ENCODE results near the gene CALHM5. TPM values are rescaled to one million over a fixed set of nuclear protein-coding genes. Genes with fewer than 3 reads are reported as not detected.
A peak's percentile ranks its signal among the peaks of the same experiment; 100 is the strongest.

The CALHM5 gene
- total and polyA plus RNA-seq, 9 of the 15 experiments (the other 6 are each of a cell fraction or from before 2014, with no cell fraction given): under 0.01 to 0.05 (median 0.02) TPM; not detected in 2

GRCh38 chr6:116562019-116562403 lies 50.6 kb downstream of the CALHM5 start (continued):
- TF ChIP-seq ELK3 (CRISPR knock-in tag; IDR thresholded peaks at IDR 0.05): no peak
- no peak for TF ChIP-seq ZNF232 (CRISPR knock-in tag; IDR thresholded peaks at IDR 0.05)
- no peak for TF ChIP-seq SMARCC2 (IDR thresholded peaks at IDR 0.05; ENCODE audit: low read depth)
- no peak for TF ChIP-seq ESRRB (CRISPR knock-in tag; IDR thresholded peaks at IDR 0.05; ENCODE audit: borderline replicate concordance)
- no peak for TF ChIP-seq GMEB1 (CRISPR knock-in tag; IDR thresholded peaks at IDR 0.05)
- no peak for TF ChIP-seq SOX6 (IDR thresholded peaks at IDR 0.05)
- no peak for TF ChIP-seq RHOXF2B (CRISPR knock-in tag; conservative IDR thresholded peaks at IDR 0.05)
- no peak for TF ChIP-seq BHLHE40 (IDR thresholded peaks at IDR 0.05; ENCODE audit: low read length)

- BruUV-seq (replicated peaks): no TSS peak
- ATAC-seq (peak; percentile 82), FAIRE-seq (peak; percentile 87), DNase-seq (ENCODE audit: extremely low read depth in 1 of 4, low spot score in 3 of 4) (peak; percentile 21 to 81 (median 46))
- Histone ChIP-seq H3K79me2 (ENCODE audit: control insufficient read depth, insufficient read depth, low read length) (no peaks in the 10 kb centered on the region), H3K4me2 (ENCODE audit: insufficient read depth, low read length) (peak overlapping the region; percentile 65), H3K4me3 (no peak overlapping the region), H2AFZ (ENCODE audit: low read depth, low read length) (peak overlapping the region; percentile 98), H3K27ac (ENCODE audit: extremely low read depth, low read depth, low read length) (peak overlapping the region; percentile 65), H3K9me3 (replicated peaks; ENCODE audit: control insufficient read depth, insufficient read depth, low read depth, low read length) (no peaks in the 10 kb centered on the region), H4K20me1 (replicated peaks; ENCODE audit: control insufficient read depth, insufficient read depth, low read length) (no peaks in the 10 kb centered on the region), H3K27me3 (ENCODE audit: control insufficient read depth in 2 of 2, insufficient read depth in 2 of 2, low read length in 2 of 2) (no peaks in the 10 kb centered on the region), H3K9ac (ENCODE audit: insufficient read depth in 1 of 2, low read depth in 2 of 2, low read length in 2 of 2) (peak overlapping the region in 1 of 2 experiments; percentile 53; a peak in 2 of 4 replicates), H3K9me1 (ENCODE audit: control insufficient read depth, insufficient read depth, low read length) (no peaks in the 10 kb centered on the region), H3K4me1 (replicated peaks in 1 of 2; ENCODE audit: control insufficient read depth in 2 of 2, insufficient read depth in 2 of 2, low read length in 2 of 2) (peaks cover 15 to 17% of the 10 kb centered on the region in 2 experiments; a peak in 4 of 5 replicates), H3K36me3 (ENCODE audit: control insufficient read depth, insufficient read depth, low read length) (no peaks in the 10 kb centered on the region)
- WGBS (ENCODE audit: insufficient coverage, low coverage, missing lambda C conversion rate): 0% methylated on average over 3 of the region's 3 CpGs
- ChIA-PET CTCF (ENCODE audit: low intra/inter-chr PET ratio) (no interaction called here), POLR2A (interaction anchor here (0.6 to 1.6 kb wide), 4 partner anchors 9 to 294 kb away, joined by 3 to 11 read pairs (median 6); partner anchors contain the start of genes CALHM4 and RWDD1)
- intact Hi-C loops (cut with micrococcal nuclease): no loop called here
- in situ Hi-C loops (cut with MboI): no loop called here
- TF ChIP-seq CTCFL (IDR thresholded peaks at IDR 0.05; ENCODE audit: borderline replicate concordance, insufficient read depth, low read depth, low read length, poor library complexity, severe bottlenecking) (no peak), JUNB (CRISPR knock-in tag; conservative IDR thresholded peaks at IDR 0.05) (no peak), ID3 (CRISPR knock-in tag; IDR thresholded peaks at IDR 0.05) (no peak), ID3 (tag; IDR thresholded peaks at IDR 0.05) (0 out of 2 replicates have a peak, but pooled peaks have one; percentile 19), SREBF2 (CRISPR knock-in tag; IDR thresholded peaks at IDR 0.05) (no peak), NR2C2 (CRISPR knock-in tag; IDR thresholded peaks at IDR 0.05) (no peak), NR2C2 (tag; IDR thresholded peaks at IDR 0.05) (peak; percentile 78), JUND (IDR thresholded peaks at IDR 0.05; ENCODE audit: borderline replicate concordance, low read depth, low read length) (no peak), JUND (tag; IDR thresholded peaks at IDR 0.05; ENCODE audit: borderline replicate concordance, low read depth, low read length) (peak; percentile 39; the same call in 1 of the 3 replicates), MEF2A (IDR thresholded peaks at IDR 0.05; ENCODE audit: control insufficient read depth, low read depth, low read length) (no peak)
These were observed 51.2 kb downstream of the CALHM5 start for GRCh38 chr6:116562614-116563013.
